NCI-H748 (cell line): ENCODE results near the gene GSTK1.
"Not testable (repeated sequence)": the region's sequence is repeated elsewhere in the genome, so short reads cannot be mapped to it uniquely, and the experiment has no call there.

Source experiments
- DNase-seq: peaks from one replicate; lab custom pipeline; 2025; ENCODE audit not compliant: unreplicated experiment; lab: John Stamatoyannopoulos, UW

Gene GSTK1

GRCh38 chr7:143238289-143238980 lies 24.8 kb upstream of the GSTK1 start:
- DNase-seq = no peak

- DNase-seq = no peak
Observed at GRCh38 chr7:143239813-143240212, 23.4 kb upstream of the GSTK1 start.

GRCh38 chr7:143240291-143241168 lies 22.7 kb upstream of the GSTK1 start:
- DNase-seq = peak; percentile 80

- no peak for DNase-seq
Observed at GRCh38 chr7:143242306-143242705, 20.9 kb upstream of the GSTK1 start.

GRCh38 chr7:143243111-143243510 lies 20.1 kb upstream of the GSTK1 start:
- no peak for DNase-seq

- no peak for DNase-seq
Observed at GRCh38 chr7:143243614-143244013, 19.6 kb upstream of the GSTK1 start.

- no peak for DNase-seq
Observed at GRCh38 chr7:143244321-143244720, 18.9 kb upstream of the GSTK1 start.

GRCh38 chr7:143245123-143245522 lies 18.1 kb upstream of the GSTK1 start:
- peak; percentile 56 for DNase-seq

GRCh38 chr7:143247372-143247771 lies 15.9 kb upstream of the GSTK1 start:
- no peak for DNase-seq

GRCh38 chr7:143248761-143249354 lies 14.4 kb upstream of the GSTK1 start:
- DNase-seq = no peak

- no peak for DNase-seq
Observed at GRCh38 chr7:143250199-143250598, 13.0 kb upstream of the GSTK1 start.

GRCh38 chr7:143250822-143251221 lies 12.4 kb upstream of the GSTK1 start:
- DNase-seq = no peak

- no peak for DNase-seq
Observed at GRCh38 chr7:143252006-143252405, 11.2 kb upstream of the GSTK1 start.

- no peak for DNase-seq
Observed at GRCh38 chr7:143255564-143255963, 7.7 kb upstream of the GSTK1 start.

GRCh38 chr7:143256325-143256724 lies 6.9 kb upstream of the GSTK1 start:
- no peak for DNase-seq

- no peak for DNase-seq
Observed at GRCh38 chr7:143256932-143257331, 6.3 kb upstream of the GSTK1 start.

- DNase-seq = no peak
Observed at GRCh38 chr7:143257501-143257900, 5.7 kb upstream of the GSTK1 start.

GRCh38 chr7:143258831-143259230 lies 4.4 kb upstream of the GSTK1 start:
- DNase-seq = no peak

GRCh38 chr7:143259765-143260164 lies 3.5 kb upstream of the GSTK1 start:
- no peak for DNase-seq

- DNase-seq = no peak
Observed at GRCh38 chr7:143261901-143262300, 1.3 kb upstream of the GSTK1 start.

- not testable (repeated sequence) for DNase-seq
Observed at GRCh38 chr7:143264196-143264568, 941 bp downstream of the GSTK1 start.
